Vagina (tissue), 2 donors: ENCODE results near the gene LYPD1. TPM values are rescaled to one million over a fixed set of nuclear protein-coding genes. Genes with fewer than 3 reads are reported as not detected.

Experiments used
- DNase-seq, 2 donors: peaks; one replicate each; pipeline ENCODE4 v3.0.0-alpha.2; 2017; ENCODE audit errors: extremely low spot score in 2 of 2
- H3K27ac ChIP-seq: fragments of 200-600 bp; sonication (generic); one replicate; pipeline ENCODE4 v1.5.1; 2019
- H3K27me3 ChIP-seq: fragments of 200-600 bp; sonication (generic); one replicate; pipeline ENCODE4 v1.5.1; 2019
- H3K36me3 ChIP-seq, 2 donors: fragments of 200-600 bp; sonication (generic); one replicate each; pipeline ENCODE4 v1.5.1; 2017 to 2019
- H3K4me1 ChIP-seq: fragments of 200-600 bp; sonication (generic); one replicate; pipeline ENCODE4 v1.5.1; 2019
- H3K4me3 ChIP-seq, 2 donors: fragments of 200-600 bp; sonication (generic); 1 replicate in 1 of 2; 2 replicates in 1 of 2; pipeline ENCODE4 v1.5.1; 2016 to 2019
- H3K9me3 ChIP-seq: fragments of 200-600 bp; sonication (generic); one replicate; pipeline ENCODE4 v1.5.1; 2019
- POLR2A ChIP-seq, 2 donors: fragments of 450-650 bp; IDR thresholded peaks; one replicate each; pipeline ENCODE4 v1.6.1; 2017; ENCODE audit warnings: antibody characterized with exemption in 2 of 2, mild to moderate bottlenecking in 2 of 2, moderate library complexity in 2 of 2
- POLR2AphosphoS5 ChIP-seq, 2 donors: sonication (generic); formaldehyde crosslinking; IDR thresholded peaks; one replicate each; pipeline ENCODE4 v1.9.0; 2017; ENCODE audit warnings: antibody characterized with exemption in 2 of 2, mild to moderate bottlenecking in 2 of 2, low read depth in 1 of 2; ENCODE audit not compliant: insufficient read depth in 1 of 2
- intact Hi-C: fragments of 100-400 bp; cut with DNase I; formaldehyde crosslinking; loops from one replicate; pipeline ENCODE4 v1.15.1; 2023
- total RNA-seq: library from RNA; depleted of rRNA; stranded (reverse); fragments of >200 nt; gene quantifications from one replicate; pipeline ENCODE4 v1.2.3, GENCODE V29; 2016
- TF ChIP-seq, protein P1 (sequence below), 3 experiments: fragments of 450-650 bp in 2 of 3; fragments of 200-600 bp in 1 of 3; sonication (generic) in 1 of 3; IDR thresholded peaks; one replicate each; pipeline ENCODE4 v1.5.1; 2017 to 2019; ENCODE audit warnings: antibody characterized with exemption in 3 of 3, mild to moderate bottlenecking in 2 of 3, moderate library complexity in 2 of 3

LYPD1 gene
- total RNA-seq, 1 donor from 2014 or later, result not detected

DNA sequence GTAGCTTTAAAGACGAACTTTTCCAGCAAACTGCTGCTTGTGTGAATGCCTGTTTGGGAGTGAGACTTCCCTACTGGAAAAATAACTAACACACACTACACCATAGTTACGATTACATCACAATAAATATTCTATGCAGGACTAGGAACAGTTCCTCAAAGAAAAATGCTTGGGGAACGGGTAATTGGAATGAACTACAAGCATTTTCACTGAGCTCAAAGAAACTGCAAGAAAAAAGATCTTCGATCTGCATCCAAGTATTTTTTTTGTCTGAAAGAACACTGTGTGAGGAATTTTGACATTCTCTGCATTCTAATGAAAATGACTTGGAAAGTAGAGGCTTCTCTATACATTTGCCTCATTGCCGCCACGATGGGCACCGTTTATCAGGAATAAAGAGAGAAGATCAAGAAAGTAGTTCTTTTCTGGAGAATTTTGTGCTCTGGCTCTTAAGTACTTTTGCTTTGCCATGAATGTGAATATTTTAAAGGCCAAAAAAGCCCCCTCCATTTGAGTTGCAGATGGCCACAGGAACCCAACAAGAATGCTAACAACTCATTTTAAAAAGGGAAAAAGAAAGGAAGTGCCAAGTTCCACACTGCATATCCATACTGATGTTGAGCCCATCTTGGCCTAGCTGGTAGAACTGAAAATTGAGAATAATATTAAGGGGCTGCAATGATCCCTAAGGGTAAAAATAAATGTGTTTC is 13.6 kb downstream of the LYPD1 start:
- H3K27me3 ChIP-seq, result no peaks in the 10 kb centered on the region
- TF ChIP-seq POLR2A (IDR thresholded peaks at IDR 0.05) (no peak), POLR2AphosphoS5 (IDR thresholded peaks at IDR 0.05; ENCODE audit: insufficient read depth in 1 of 2, low read depth in 1 of 2) (no peak)
- TF ChIP-seq, protein P1, sequence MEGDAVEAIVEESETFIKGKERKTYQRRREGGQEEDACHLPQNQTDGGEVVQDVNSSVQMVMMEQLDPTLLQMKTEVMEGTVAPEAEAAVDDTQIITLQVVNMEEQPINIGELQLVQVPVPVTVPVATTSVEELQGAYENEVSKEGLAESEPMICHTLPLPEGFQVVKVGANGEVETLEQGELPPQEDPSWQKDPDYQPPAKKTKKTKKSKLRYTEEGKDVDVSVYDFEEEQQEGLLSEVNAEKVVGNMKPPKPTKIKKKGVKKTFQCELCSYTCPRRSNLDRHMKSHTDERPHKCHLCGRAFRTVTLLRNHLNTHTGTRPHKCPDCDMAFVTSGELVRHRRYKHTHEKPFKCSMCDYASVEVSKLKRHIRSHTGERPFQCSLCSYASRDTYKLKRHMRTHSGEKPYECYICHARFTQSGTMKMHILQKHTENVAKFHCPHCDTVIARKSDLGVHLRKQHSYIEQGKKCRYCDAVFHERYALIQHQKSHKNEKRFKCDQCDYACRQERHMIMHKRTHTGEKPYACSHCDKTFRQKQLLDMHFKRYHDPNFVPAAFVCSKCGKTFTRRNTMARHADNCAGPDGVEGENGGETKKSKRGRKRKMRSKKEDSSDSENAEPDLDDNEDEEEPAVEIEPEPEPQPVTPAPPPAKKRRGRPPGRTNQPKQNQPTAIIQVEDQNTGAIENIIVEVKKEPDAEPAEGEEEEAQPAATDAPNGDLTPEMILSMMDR (IDR thresholded peaks at IDR 0.05), result no peak
- no peak overlapping the region for H3K27ac ChIP-seq
- no peaks in the 10 kb centered on the region for H3K4me1 ChIP-seq
- intact Hi-C loops, result no loop called here
- no peak overlapping the region for H3K4me3 ChIP-seq
- no peak for DNase-seq
- no peaks in the 10 kb centered on the region for H3K36me3 ChIP-seq
- H3K9me3 ChIP-seq, result no peaks in the 10 kb centered on the region

GRCh38 chr2:132654968-132655367 is 15.0 kb downstream of the LYPD1 start:
- DNase-seq, result no peak
- TF ChIP-seq POLR2A (IDR thresholded peaks at IDR 0.05) (no peak), POLR2AphosphoS5 (IDR thresholded peaks at IDR 0.05; ENCODE audit: insufficient read depth in 1 of 2, low read depth in 1 of 2) (no peak)
- TF ChIP-seq, protein P1 (IDR thresholded peaks at IDR 0.05), result no peak
- intact Hi-C loops, result no loop called here
- Histone ChIP-seq H3K36me3 (no peaks in the 10 kb centered on the region), H3K9me3 (no peaks in the 10 kb centered on the region), H3K4me3 (no peak overlapping the region), H3K4me1 (no peaks in the 10 kb centered on the region), H3K27ac (no peak overlapping the region), H3K27me3 (no peaks in the 10 kb centered on the region)

DNA sequence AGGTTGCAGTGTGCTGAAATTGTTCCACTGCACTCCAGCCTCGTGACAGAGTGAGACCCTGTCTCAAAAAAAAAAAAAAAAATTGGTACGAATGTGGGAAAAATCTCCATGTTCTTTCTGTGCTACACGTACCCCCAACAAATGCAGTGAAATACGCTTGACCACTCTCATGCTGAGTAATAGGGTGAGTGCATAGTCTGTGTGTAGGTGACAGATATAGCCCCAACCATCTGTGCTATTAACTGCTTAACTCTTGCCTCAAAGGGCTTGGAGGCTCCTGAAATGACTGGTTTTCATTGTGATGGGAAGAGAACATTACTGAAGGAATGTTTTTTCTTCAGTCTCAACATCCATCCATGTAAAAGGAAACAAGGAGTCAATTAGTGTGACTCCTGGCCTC is 15.7 kb downstream of the LYPD1 start:
- no peaks in the 10 kb centered on the region for H3K36me3 ChIP-seq
- intact Hi-C loops, result no loop called here
- H3K27me3 ChIP-seq, result no peaks in the 10 kb centered on the region
- H3K4me1 ChIP-seq, result no peaks in the 10 kb centered on the region
- no peaks in the 10 kb centered on the region for H3K9me3 ChIP-seq
- no peak for TF ChIP-seq POLR2A (IDR thresholded peaks at IDR 0.05)
- no peak for TF ChIP-seq POLR2AphosphoS5 (IDR thresholded peaks at IDR 0.05; ENCODE audit: insufficient read depth in 1 of 2, low read depth in 1 of 2)
- TF ChIP-seq, protein P1 (IDR thresholded peaks at IDR 0.05), result no peak
- DNase-seq, result no peak
- no peak overlapping the region for H3K27ac ChIP-seq
- H3K4me3 ChIP-seq, result no peak overlapping the region

- no peaks in the 10 kb centered on the region for H3K9me3 ChIP-seq
- intact Hi-C loops, result no loop called here
- H3K36me3 ChIP-seq, result no peaks in the 10 kb centered on the region
- TF ChIP-seq POLR2AphosphoS5 (IDR thresholded peaks at IDR 0.05; ENCODE audit: insufficient read depth in 1 of 2, low read depth in 1 of 2) (no peak), POLR2A (IDR thresholded peaks at IDR 0.05) (no peak)
- TF ChIP-seq, protein P1 (IDR thresholded peaks at IDR 0.05), result no peak
- no peaks in the 10 kb centered on the region for H3K27me3 ChIP-seq
- no peak for DNase-seq
- H3K4me1 ChIP-seq, result no peaks in the 10 kb centered on the region
- no peak overlapping the region for H3K27ac ChIP-seq
- H3K4me3 ChIP-seq, result no peak overlapping the region
Observed at GRCh38 chr2:132652474-132652873, 17.5 kb downstream of the LYPD1 start.
